Loucy (cell line): ENCODE measurements around the gene TMEM132C.

Source experiments
- EZH2phosphoT487 ChIP-seq: fragments of 200-600 bp; IDR thresholded peaks from 2 replicates; pipeline ENCODE4 v1.6.1; 2018; ENCODE audit warnings: antibody characterized with exemption, mild to moderate bottlenecking, moderate library complexity, borderline replicate concordance
- TF ChIP-seq, protein P1 (sequence below): fragments of 200-600 bp; sonication (generic); conservative IDR thresholded peaks from 2 replicates; pipeline ENCODE4 v1.5.1; 2014; ENCODE audit warnings: mild to moderate bottlenecking, antibody characterized with exemption, low read length

DNA sequence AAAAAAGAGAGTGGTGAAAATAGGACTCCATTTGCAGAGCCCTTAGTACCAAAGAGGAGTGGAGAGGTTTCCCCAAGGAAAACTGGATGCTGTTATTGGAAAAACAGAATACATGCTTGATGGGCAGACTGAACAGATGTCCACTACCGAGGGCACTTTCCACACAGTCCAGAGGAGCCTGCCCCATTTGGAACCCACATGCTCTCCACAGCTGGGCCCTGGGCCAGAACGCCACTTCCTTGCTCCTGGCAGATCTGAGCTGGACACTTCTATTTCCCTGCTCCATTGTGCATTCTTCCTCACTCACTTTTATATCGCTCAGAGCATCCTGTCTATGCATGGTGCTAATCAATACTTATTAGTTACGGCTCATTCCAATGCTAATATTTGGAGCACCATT, 306.9 kb downstream of the TMEM132C start:
- TF ChIP-seq, protein P1, sequence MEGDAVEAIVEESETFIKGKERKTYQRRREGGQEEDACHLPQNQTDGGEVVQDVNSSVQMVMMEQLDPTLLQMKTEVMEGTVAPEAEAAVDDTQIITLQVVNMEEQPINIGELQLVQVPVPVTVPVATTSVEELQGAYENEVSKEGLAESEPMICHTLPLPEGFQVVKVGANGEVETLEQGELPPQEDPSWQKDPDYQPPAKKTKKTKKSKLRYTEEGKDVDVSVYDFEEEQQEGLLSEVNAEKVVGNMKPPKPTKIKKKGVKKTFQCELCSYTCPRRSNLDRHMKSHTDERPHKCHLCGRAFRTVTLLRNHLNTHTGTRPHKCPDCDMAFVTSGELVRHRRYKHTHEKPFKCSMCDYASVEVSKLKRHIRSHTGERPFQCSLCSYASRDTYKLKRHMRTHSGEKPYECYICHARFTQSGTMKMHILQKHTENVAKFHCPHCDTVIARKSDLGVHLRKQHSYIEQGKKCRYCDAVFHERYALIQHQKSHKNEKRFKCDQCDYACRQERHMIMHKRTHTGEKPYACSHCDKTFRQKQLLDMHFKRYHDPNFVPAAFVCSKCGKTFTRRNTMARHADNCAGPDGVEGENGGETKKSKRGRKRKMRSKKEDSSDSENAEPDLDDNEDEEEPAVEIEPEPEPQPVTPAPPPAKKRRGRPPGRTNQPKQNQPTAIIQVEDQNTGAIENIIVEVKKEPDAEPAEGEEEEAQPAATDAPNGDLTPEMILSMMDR, result no peak
- no peak for TF ChIP-seq EZH2phosphoT487
